Stimulated activated CD8-positive, alpha-beta memory T cell treated with anti-CD3 and anti-CD28 coated beads, Interleukin-15, amount 100 ng/mL, for 24 hours (primary cell): ENCODE results near the gene SNX24.
"Not testable (repeated sequence)": the region's sequence is repeated elsewhere in the genome, so short reads cannot be mapped to it uniquely, and the experiment has no call there.

Experiments used
- DNase-seq: peaks from one replicate; pipeline ENCODE4 v3.0.0-alpha.2; 2020; ENCODE audit warnings: low read depth

The SNX24 gene

DNA sequence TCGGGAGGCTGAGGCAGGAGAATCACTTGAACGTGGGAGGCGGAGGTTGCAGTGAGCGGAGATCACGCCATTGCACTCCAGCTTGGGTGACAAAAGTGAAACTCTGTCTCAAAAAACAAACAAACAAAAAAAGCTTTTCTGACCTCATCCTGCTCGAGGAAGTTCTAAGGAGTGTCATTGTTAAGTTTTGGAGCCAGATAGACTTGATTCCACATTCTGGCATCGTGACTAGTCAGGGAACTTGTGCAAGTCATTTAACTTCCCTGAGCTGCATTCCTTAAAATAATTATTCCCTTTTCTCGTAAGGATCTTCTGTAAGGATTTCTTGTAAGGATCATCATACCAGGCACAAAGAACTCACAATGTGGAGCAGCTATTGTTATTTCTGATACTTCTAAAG is 26.2 kb downstream of the SNX24 start:
- no peak for DNase-seq

DNA sequence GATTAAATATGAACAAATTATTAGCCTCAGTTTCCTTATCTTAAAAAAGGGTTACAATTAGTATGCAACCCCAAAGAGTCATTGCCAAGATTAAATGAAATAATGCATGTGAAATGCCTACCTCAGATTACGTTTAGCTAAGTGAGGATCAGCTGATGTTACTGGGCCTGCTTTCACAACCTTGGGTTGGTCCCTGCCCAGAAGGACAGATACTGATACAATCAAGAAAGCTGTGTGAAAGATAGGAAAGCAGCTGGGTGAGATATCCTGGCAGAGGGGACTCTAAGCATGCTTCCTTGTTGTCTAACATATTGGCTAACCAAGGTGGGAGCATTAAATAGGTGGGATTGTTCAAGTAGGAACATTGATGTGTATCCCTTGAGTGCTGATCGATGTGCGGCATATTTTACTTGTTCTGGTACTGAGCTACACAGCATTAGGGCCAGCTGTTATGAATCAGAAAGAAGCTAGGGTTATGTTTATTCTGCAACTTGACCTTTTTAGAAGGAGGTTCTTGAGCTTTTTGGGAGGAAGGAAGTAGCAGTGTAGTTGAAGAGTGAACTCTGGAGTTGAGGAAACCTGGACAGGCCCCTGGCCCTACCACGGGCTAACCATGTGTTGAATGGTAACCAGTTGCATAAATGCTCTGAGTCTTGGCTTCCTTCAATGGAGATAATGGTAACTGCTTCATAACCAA is 28.9 kb downstream of the SNX24 start:
- no peak for DNase-seq

DNA sequence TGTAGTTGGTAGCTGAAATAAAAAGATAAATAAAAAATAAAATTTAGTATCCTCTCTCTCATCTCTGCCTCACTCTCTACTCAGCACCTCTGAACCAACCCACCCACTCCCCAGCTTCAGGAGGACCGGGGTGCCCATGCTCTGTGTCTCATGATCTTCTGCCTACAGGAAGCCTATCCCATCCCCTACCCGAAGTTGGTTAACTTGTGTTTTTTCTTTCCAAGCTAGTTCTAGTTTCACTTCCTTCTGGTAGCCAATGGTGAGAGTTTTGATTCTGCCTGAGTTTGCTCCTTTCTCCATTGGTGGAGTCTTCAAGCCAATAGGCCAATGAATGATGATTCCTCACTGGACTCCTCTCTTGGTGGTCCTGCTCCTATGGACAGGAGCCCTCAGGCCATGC is 32.1 kb downstream of the SNX24 start:
- no peak for DNase-seq

GRCh38 chr5:122879076-122879475 is 33.7 kb downstream of the SNX24 start:
- DNase-seq, result no peak

DNA sequence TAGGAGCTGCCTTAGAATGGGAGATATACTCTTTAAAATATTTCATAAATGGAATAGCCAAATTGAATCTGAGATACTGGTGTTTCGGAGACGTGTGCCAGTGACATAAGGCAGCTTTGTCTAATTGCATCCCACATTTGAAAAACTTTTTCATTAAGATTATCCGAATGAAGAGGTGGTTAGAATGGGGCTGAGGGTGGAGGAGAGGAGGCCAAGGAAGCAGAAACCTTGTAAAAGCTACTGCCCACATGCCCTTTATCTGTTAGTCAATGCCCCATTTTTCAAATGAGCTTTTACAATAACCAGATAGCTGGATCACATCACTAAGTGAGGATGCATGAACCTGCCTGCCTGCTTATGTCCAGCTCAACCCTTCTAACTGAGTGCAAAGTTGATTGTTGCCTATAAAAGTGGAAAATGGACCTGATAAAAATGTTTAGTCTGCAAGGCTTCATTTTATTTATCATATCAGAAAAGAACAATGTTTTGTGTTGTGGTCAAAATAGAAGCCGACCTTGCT is 34.8 kb downstream of the SNX24 start:
- DNase-seq, result no peak

GRCh38 chr5:122880749-122881148 is 35.3 kb downstream of the SNX24 start:
- DNase-seq, result no peak

DNA sequence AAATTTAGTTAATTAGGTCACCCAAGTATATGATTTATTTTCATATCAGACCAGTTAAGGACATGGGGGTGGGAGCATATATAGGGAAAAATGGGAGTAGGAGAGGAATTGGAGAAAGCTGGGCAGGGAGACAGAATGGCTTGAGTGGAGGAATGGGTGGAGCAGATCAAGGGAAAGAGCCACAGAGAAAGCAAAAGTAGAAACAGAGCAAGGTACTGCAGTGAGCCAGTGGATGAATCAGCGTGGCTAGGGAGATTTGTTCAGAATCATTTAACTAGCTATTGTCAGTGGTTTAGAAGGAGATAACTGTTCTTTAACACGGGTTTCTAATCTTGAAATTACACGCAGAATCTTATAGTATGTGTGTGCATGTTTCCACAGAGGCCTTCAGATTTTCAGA is 37.4 kb downstream of the SNX24 start:
- DNase-seq, result no peak

- DNase-seq, result no peak
Measured at GRCh38 chr5:122885045-122885517, 39.7 kb downstream of the SNX24 start.

DNA sequence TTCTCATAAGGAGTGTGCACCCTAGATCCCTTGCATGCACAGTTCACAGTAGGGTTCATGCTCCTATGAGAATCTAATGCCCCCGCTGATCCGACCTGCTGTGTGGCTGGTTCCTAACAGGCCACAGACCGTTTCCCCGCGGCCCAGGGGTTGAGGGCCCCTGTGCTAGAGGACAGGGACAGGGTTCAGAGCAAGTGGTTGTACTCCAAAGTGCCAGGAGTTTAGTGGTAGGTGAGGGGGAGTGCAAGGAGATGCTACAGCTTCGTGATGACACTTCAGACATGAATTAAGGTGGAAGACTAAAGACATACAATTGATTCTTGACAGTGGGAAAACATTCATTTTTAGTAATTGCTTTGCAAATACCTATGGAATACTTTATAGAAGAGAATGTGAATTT is 40.5 kb downstream of the SNX24 start:
- DNase-seq, result no peak

DNA sequence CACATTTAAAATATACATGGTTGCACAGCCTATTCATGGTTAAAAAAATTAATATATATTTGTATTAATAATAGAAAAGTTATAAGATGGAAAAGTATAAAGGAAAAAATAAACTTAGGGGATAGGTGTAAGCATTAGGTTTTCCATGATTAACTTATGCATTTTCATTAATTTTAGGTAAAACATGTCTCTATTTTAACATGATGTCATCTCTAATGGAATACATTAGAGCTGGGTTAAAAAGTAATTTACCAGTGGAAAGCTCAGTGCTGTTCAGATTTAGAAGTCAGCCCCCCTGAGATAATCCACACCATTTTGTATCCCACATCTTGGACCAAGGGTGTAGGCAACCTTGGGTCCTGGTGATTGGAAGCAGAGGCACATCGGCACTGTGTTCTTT is 49.7 kb downstream of the SNX24 start:
- DNase-seq, result no peak

GRCh38 chr5:122896598-122897282 is 51.3 kb downstream of the SNX24 start:
- no peak for DNase-seq

- no peak for DNase-seq
Measured at GRCh38 chr5:122897283-122897602, 51.8 kb downstream of the SNX24 start.

GRCh38 chr5:122901346-122901745 is 55.9 kb downstream of the SNX24 start:
- DNase-seq, result no peak

DNA sequence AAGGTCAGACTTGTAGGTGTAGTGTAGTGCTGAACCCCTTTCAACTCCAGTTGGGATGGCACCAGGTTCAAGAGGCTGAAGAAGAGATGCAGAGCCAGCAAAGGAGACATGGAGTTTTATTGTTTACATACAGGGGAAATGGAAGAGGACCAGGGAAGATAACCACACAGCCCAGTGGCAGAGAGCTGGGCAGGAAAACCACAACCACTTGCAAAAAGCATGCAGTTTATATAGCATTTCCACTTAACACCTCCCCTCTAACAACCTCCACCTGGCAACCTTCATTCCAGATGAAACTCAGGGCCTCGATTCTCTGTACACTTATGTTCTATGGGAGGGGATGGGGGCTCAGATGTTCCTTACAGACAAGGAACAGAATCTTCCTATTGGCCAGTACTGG is 56.9 kb downstream of the SNX24 start:
- no peak for DNase-seq

DNA sequence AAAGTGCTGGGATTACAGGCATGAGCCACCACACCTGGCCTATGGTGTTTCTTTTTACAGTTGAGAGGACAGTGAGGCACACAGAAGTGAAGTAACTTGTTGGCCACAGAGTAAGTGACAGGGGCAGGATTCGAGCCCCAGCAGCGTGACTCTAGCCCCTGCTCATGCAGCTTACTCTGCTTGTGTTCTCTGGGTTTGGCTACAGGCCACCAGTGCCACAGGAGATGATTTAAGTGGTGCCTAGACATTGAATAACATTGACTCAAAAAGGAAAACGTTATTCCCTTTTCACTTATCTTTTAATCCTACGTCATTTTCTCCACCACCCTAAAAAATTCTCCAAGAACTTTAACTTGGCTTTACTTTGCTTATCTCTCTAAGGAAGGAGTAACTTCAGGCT is 61.4 kb downstream of the SNX24 start:
- DNase-seq, result no peak

GRCh38 chr5:122907276-122907675 is 61.9 kb downstream of the SNX24 start:
- DNase-seq, result no peak

DNA sequence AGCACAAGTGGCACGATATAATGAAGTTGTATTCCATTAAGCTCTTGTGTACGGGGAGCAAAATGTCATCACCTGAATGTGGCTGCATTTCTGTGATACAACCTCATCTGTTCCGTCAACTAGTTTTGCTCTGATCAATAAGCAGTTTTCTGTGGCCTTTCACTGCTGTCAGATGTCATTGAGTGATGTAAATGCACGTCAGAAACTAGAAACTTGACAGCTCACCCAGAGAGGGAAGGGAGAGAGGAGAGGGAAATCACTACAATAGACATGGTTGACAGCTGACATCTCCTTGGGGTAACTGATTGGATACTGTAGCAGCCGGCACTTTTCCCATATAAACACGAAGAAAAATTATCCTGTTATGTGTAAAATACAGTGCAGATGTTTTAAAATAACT is 62.7 kb downstream of the SNX24 start:
- no peak for DNase-seq

GRCh38 chr5:122908662-122909061 is 63.2 kb downstream of the SNX24 start:
- DNase-seq, result no peak

- DNase-seq, result no peak
Measured at GRCh38 chr5:122909470-122910100, 64.2 kb downstream of the SNX24 start.

GRCh38 chr5:122913436-122913835 is 68.0 kb downstream of the SNX24 start:
- not testable (repeated sequence) for DNase-seq

DNA sequence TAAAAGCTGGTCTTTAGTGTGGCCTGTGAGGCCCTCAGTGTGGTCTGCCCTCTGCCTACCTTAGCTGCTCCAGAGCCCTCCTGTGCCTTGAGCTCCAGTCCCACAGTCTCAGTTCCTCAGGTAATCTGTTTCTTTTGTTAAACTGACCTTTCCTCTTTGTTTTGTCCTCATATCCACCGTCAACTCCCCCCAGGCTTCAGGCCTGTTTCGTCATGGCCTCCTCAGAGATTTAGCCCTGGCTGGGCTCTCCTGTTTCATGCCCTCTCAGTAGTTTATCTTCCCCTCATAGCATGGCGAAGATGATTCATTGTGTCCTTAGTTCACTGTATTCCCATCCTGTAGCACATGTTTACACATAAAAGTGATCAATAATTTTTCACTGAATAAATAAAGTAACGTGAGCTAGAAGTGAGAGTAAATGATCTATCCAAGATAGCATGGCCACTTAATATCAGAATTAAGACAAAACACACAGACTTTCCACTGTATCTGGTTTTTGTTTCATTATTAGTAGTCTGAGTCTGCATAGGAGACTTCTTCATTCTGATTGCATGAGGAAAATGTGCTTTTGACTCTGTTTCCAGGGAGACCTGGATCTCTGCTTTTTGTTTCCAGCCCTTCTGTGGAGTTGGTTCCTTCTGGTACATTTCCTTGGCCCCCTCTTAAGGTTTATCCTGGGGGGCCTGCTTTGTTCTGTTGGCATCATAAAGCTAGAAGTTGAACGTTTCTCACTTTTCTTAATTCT is 70.5 kb downstream of the SNX24 start:
- DNase-seq, result no peak

DNA sequence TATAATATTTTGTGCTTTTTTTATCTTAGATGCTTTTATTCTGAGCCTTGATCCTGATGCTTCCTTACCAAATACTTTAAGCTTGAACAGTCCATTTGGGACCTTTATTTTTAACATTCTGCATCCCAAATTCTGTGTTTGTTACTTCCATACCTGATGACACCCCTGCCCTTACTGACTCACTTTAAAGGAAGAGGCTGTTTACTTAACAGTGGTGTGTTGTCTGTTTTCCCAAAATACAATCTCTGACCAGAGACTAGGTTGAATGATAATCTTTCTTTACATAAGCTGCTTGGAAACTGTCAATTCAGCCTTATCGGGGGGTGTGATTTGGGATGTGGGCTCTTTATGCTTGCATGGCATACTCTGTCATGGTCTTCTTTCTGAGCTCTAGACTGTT is 71.1 kb downstream of the SNX24 start:
- no peak for DNase-seq

GRCh38 chr5:122919969-122920368 is 74.6 kb downstream of the SNX24 start:
- no peak for DNase-seq
